Stimulated activated CD4-positive, alpha-beta T cell treated with anti-CD3 and anti-CD28 coated beads, Interleukin-12 subunit alpha, Interleukin-12 subunit beta, amount 100 ng/mL, for 24 hours (primary cell): Measurements from ENCODE around the gene PKP3.
A peak's percentile ranks its signal among the peaks of the same experiment; 100 is the strongest.
"Not testable (repeated sequence)": the region's sequence is repeated elsewhere in the genome, so short reads cannot be mapped to it uniquely, and the experiment has no call there.

Source experiments
- DNase-seq, 2 experiments: peaks; one replicate each; pipeline ENCODE4 v3.0.0-alpha.2; 2020; ENCODE audit warnings: low read depth in 2 of 2

PKP3 gene

GRCh38 chr11:409600-410483 lies 15.8 kb downstream of the PKP3 start:
- DNase-seq, result no peak

- not testable (repeated sequence) for DNase-seq
Observed at GRCh38 chr11:410711-411110, 16.7 kb downstream of the PKP3 start.

DNA sequence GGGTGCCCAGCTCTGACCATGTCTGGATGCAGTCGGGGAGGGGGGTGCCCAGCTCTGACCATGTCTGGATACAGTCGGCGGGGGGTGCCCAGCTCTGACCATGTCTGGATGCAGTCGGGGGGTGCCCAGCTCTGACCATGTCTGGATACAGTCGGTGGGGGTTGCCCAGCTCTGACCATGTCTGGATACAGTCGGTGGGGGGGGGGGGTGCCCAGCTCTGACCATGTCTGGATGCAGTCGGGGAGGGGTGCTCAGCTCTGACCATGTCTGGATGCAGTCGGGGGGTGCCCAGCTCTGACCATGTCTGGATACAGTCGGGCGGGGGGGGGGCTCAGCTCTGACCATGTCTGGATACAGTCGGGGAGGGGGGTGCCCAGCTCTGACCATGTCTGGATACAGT lies 17.5 kb downstream of the PKP3 start:
- DNase-seq, result not testable (repeated sequence)

DNA sequence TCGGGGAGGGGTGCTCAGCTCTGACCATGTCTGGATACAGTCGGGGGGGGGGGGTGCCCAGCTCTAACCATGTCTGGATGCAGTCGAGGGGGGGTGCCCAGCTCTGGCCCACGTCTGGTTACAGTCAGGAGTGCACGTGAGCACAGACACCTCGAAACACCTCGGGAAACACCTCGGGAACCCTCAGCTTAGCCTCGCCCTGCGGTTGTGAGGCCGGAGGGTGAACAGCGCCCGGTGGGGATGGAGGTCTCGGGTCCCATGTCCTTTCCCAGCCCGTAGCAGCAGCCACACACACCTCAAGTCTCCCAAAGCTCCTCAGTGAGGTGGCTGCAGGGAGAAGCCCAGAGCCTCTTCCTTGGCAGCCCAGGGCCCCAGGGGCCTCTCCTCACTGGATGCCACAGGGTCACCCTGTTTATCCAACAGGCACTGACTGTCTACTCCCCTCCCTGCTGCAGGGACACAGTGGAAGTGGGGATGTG lies 18.7 kb downstream of the PKP3 start:
- no peak for DNase-seq

GRCh38 chr11:413120-414081 lies 19.4 kb downstream of the PKP3 start:
- no peak for DNase-seq

GRCh38 chr11:414318-414857 lies 20.4 kb downstream of the PKP3 start:
- DNase-seq, result peak in 1 of 2 experiments; percentile 26

- DNase-seq, result no peak
Observed at GRCh38 chr11:415640-416041, 21.6 kb downstream of the PKP3 start.

DNA sequence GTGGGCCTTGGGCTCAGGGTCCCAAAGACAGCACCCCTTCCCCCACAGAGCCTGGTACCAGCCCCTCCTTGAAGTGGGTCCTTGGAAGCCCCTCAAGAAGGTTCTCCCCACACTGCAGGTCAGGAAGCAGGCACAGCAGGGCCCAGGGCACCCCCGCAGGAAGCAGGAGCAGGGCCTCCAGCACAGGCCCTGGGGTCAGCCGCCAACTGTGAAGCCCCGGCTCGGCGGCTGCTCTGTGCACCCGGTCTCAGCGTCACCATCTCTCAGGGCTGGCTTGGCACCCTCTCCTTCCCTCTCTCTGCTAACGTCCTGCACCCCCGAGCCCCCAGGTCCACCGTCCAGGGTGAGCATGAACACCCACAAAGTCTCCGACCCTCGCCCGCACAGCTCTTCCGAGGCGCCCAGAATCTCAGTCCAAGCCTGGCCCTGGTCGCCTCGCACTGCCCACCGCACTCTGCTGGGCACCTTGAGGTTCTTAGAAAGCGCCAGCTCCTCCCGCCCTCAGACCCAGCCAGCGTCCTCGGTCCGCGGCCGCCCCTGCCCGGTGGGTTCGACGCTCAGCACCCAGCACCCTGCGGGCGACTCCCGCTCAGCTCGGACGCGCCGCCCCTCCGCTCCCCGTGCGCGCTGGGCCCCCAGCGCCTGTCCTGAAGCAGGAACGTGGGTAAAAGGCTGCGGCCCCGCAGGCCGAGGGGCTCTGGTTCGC lies 22.2 kb downstream of the PKP3 start:
- DNase-seq, result no peak

DNA sequence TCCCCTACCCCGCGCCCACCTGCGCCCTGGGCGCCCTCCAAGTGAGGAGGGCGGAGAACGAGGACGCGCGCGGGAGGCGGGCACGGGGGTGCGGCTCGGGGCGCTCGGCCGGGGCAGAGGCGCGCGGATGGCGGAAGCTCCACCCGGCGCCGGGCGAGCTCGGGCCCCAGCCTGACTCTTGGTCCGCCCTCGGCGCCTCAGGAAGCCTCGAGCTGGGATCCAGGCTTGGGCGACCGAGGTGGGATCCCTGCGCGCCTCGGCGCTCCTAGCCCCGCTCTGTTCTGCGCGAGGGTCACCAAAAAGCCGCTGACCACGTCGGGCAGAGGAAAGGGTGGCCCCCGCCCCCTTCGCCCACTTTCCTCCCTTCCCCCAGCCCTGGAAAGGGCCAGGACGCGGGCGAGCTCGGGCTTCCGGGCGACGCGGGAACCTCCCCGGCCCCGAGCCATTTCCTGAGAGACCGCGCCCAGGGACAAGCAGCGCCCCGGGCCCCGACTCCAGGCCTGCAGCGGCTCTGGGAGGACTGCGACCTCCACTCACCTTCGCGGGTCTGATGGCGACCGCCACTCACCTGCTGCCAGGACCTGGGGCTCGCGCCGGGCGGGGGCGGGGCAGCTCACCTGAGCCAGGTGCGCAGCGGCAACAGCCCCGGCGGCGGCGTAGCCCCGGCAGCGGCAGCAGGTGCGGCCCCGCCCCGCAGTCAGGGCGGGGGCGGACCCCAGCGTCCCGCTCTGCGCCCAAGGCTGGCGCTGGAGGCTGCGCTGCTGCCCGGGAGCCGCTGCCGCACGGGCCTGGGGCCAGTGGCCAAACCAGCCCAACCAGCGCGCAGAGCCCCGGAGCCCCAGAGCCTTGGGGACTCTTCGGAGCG lies 23.0 kb downstream of the PKP3 start:
- DNase-seq, result peak in 1 of 2 experiments; percentile 38

DNA sequence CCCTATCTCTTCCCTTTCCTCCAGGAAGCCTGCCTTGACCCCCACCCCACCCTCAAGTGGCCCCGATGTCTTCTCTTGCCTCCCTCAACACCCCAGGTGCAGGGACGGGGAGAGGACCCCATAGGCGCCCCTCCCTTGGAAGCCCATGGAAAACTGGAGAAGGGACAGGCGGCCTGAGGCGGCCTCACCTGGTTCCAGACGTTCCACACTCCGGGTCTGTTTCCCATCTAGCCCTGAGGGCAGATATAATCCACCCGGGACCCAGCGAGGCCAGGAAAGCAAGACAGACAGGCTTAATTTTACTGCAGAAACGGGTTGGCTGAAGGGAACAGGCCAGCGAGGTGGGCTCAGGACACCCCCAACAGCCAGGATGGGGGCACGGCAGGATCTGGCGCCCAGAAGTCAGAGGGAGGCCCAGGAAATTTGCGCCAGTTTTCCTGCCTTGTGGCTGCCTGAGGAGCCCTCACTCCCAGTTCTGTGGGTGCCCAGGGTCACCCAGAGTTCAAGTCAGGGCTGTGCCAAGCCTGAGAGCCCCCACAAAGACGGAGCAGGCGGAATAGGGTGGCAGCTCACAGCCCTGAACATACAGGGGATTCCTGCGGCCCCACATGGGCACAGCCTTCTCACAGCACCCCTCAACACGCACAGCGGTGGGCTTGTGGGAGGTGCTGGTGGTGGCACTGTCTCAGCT lies 23.8 kb downstream of the PKP3 start:
- no peak for DNase-seq

DNA sequence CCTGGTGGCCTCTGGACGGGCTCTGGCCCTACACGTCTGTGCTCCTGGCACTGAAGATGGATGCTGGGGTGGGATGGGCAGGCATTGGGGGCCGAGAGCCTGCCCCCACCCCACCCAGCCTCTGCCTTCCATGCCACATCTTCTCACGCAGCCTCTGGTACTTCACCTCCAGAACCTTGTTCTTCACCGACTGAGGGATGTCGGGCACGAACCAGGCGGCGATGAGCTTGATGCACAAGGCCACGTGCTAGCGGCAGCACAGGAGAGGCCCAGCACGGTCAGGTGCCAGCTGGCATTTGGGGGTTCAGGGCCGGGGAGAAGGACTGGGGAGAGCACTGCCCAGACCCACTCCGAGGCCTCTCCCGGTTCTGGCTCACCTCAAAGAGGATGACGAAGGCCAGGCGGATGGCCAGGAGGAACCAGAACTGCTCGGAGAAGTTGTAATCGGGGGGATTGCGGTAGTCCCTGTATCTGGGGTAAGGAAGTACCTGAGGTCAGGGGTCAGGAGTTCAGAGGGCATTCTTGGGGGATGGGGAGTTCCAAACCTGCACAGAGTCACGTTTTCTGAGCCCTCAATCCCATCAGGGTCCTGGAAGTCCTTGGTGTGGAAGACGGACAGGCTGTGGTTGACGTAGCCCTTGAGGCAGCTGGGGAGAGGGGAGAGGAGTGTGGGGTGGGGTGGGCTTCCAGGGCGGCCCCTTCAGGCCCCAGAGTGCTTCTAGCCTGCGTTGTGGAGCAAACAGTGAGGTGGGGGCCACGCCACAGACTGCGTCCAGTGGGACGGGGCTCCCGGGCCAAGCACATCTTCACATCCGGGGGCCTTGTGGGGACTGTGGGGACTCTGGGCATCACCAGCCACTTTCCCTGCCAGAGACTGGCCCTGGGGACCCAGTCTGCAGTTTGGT lies 24.6 kb downstream of the PKP3 start:
- no peak for DNase-seq

GRCh38 chr11:419248-420005 lies 25.4 kb downstream of the PKP3 start:
- no peak for DNase-seq

GRCh38 chr11:420054-420910 lies 26.3 kb downstream of the PKP3 start:
- no peak for DNase-seq

- no peak for DNase-seq
Observed at GRCh38 chr11:420911-421321, 26.9 kb downstream of the PKP3 start.

DNA sequence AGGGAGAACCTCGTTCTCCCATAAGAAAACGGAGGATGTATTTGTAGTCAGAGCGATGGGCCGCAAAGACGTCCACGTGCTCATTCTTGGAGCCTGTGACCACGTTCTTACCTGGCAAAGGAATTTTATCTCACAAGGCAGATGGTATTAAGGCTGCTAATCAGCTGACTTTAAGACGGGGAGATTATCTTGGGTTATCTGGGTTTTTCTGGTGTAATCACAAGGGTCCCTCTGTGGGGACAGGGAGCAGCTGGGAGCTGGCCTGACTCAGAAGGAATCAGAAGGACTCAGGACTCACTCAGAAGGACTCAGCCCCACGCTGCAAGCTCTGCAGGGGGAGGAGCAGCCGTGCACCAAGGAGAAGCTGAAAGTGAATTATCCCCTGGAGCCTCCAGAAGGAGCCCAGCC lies 28.2 kb downstream of the PKP3 start:
- DNase-seq, result no peak

- no peak for DNase-seq
Observed at GRCh38 chr11:424232-424631, 30.2 kb downstream of the PKP3 start.

GRCh38 chr11:424766-425165 lies 30.8 kb downstream of the PKP3 start:
- DNase-seq, result not testable (repeated sequence)
